Measurements from ENCODE around the gene HCLS1.

The HCLS1 gene

DNA sequence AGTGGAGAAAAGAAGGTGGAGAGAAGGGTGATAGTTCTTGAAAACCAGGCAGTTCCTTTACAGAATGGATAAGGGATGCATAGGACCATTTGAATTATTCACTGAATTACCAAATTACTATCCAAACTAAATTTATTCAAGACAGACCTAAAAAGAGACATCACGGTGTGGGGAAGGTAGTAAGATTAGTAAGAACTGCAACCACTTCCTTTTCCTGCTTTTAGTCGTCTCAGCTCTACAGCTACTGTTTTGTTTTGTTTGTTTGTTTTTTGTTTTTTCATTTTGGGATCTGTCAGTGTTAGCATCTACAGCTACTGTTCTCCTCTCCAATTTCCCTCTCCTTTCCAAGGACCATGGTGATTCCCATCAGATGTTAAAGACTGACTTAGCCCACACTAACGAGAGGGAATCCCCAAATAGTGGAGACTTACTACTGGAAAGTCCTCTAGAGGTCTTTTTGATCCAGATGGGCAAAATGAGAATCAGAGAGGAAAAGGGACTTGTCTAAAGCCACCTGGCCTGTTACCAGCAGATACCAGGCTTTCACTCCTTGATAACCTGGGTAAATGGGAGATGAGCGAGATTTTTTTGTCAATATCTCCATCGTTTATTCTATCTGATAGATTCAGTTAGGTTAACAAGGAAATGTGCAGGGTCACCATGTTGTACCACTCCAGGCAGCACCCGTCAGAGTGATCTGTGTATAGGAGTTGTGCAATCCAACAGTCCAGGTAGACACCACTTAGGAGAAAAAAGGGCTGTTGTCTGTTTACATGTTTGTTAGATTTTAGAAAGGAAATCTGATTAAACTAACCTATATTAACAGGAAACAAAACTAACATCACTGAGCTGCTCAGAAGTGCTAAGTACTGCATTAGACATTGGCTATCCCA is 6.0 kb downstream of the HCLS1 start:
- no peaks in the 10 kb centered on the region for H3K9me3 ChIP-seq (ENCODE audit: insufficient read depth, low read depth, low read length)
- no peaks in the 10 kb centered on the region for H3K27me3 ChIP-seq (ENCODE audit: insufficient read depth, low read length)
- H3K27ac ChIP-seq (ENCODE audit: low read depth, low read length): no peak overlapping the region
- no peaks in the 10 kb centered on the region for H3K4me1 ChIP-seq (ENCODE audit: insufficient read depth, low read length)
- H3K4me3 ChIP-seq (ENCODE audit: low read length): no peak overlapping the region
- 100% methylated on average over 4 of the region's 6 CpGs for WGBS
- H3K36me3 ChIP-seq (ENCODE audit: insufficient read depth, low read length): no peaks in the 10 kb centered on the region
- H3K9ac ChIP-seq (ENCODE audit: low read depth, low read length): no peak overlapping the region

DNA sequence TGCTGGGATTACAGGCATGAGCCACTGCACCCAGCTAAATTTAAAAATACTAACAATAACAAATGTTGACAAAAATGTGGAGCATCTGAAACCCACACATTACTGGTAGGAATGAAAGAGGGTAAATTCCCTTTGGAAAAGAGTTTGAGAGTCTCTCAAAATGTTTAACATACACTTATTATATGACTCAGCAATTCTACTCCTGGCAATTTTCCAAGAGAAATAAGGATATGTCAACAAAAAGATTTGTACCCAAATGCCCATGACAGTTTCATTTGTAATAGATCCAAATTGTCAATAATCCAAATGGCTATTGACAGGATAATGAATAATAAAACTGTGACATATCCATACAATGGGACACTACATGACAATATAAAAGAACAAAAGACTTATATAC is 9.0 kb downstream of the HCLS1 start:
- Histone ChIP-seq H3K27ac (ENCODE audit: low read depth, low read length) (no peak overlapping the region), H3K27me3 (ENCODE audit: insufficient read depth, low read length) (no peaks in the 10 kb centered on the region), H3K4me1 (ENCODE audit: insufficient read depth, low read length) (no peaks in the 10 kb centered on the region), H3K9me3 (ENCODE audit: insufficient read depth, low read depth, low read length) (no peaks in the 10 kb centered on the region), H3K9ac (ENCODE audit: low read depth, low read length) (no peak overlapping the region), H3K36me3 (ENCODE audit: insufficient read depth, low read length) (no peaks in the 10 kb centered on the region), H3K4me3 (ENCODE audit: low read length) (no peak overlapping the region)

DNA sequence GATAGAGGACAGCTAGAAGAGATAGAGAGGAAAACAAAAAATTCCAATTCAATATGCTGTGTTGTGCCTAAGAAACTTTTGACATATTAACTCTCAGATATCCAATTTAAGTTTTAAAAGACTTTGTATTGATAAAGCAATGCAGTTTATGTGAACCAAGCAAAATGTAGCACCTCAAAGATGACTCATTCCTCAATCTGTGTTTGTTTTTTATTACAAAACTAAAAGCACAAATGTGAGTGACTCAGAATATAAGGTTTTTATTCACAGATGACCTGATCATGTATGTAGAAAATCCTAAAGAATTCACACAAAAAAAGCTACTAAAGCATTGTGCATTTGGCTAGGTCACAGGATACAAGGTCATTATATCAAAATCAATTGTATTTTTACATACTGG is 11.1 kb downstream of the HCLS1 start:
- Histone ChIP-seq H3K27ac (ENCODE audit: low read depth, low read length) (no peak overlapping the region), H3K9me3 (ENCODE audit: insufficient read depth, low read depth, low read length) (no peaks in the 10 kb centered on the region), H3K36me3 (ENCODE audit: insufficient read depth, low read length) (no peaks in the 10 kb centered on the region), H3K27me3 (ENCODE audit: insufficient read depth, low read length) (no peaks in the 10 kb centered on the region), H3K4me3 (ENCODE audit: low read length) (no peak overlapping the region), H3K9ac (ENCODE audit: low read depth, low read length) (no peak overlapping the region), H3K4me1 (ENCODE audit: insufficient read depth, low read length) (no peaks in the 10 kb centered on the region)

DNA sequence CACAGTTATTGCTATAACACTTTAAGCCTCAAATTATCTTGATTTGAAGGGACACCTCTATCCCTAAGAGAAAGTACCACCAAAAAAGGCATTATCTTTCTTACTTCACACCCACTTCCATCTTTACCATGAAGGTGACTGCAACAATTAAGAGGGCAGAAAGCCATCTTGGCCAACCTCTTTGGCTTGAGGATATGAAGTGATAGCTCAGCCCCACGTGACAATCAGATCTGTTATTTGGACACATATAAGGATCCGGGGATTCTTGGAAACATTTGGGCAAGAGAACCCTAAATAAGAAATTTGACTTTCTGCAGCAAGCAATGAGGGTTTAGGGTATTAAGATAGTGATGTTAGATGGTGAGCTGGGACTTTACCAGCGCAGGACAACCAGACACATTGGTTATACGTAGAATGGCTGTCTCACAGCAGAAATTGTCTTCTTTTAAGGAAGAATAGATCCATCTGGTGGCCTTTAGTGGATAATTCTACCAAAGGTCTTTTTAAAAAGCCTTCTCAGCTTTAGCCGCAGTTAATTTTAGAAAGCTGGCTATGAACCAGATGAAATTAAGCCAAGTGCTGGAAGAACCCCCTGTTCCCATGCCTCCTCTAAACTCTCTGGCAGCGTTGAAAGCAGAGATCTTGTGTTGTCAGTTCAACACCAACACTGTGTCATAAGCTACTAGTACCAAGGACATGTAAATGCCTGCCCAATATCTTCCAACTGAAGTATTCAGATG is 12.3 kb downstream of the HCLS1 start:
- Histone ChIP-seq H3K4me3 (ENCODE audit: low read length) (no peak overlapping the region), H3K36me3 (ENCODE audit: insufficient read depth, low read length) (no peaks in the 10 kb centered on the region), H3K27me3 (ENCODE audit: insufficient read depth, low read length) (no peaks in the 10 kb centered on the region), H3K27ac (ENCODE audit: low read depth, low read length) (no peak overlapping the region), H3K9ac (ENCODE audit: low read depth, low read length) (no peak overlapping the region), H3K9me3 (ENCODE audit: insufficient read depth, low read depth, low read length) (no peaks in the 10 kb centered on the region), H3K4me1 (ENCODE audit: insufficient read depth, low read length) (peaks cover 7% of the 10 kb centered on the region; the same call in 1 of the 2 replicates)
- WGBS: 85% methylated on average over 6 of the region's 6 CpGs

DNA sequence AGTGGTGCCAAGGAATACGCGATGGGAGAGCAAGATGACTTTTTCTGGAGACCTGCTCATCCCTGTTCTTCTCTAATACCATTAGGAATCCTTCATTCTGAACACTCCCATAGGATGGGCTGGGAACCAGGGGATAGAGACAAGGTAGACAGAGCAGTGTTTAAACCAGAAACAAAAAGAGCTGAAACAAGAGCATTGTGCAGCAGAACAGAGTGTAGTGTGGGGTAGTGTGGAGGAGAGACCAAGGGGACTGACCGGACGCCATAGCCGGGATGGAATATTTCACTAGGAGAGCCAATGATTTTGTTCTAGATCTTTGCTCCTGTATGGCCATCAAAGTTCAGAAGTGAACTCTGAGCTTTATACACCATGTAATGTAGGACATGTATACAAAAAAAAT is 15.6 kb downstream of the HCLS1 start:
- Histone ChIP-seq H3K27me3 (ENCODE audit: insufficient read depth, low read length) (no peaks in the 10 kb centered on the region), H3K9ac (ENCODE audit: low read depth, low read length) (no peak overlapping the region), H3K36me3 (ENCODE audit: insufficient read depth, low read length) (no peaks in the 10 kb centered on the region), H3K4me3 (ENCODE audit: low read length) (no peak overlapping the region), H3K27ac (ENCODE audit: low read depth, low read length) (no peak overlapping the region), H3K4me1 (ENCODE audit: insufficient read depth, low read length) (peaks cover 9% of the 10 kb centered on the region; the same call in 1 of the 2 replicates), H3K9me3 (ENCODE audit: insufficient read depth, low read depth, low read length) (no peaks in the 10 kb centered on the region)
- WGBS: 95% methylated on average over 5 of the region's 5 CpGs

DNA sequence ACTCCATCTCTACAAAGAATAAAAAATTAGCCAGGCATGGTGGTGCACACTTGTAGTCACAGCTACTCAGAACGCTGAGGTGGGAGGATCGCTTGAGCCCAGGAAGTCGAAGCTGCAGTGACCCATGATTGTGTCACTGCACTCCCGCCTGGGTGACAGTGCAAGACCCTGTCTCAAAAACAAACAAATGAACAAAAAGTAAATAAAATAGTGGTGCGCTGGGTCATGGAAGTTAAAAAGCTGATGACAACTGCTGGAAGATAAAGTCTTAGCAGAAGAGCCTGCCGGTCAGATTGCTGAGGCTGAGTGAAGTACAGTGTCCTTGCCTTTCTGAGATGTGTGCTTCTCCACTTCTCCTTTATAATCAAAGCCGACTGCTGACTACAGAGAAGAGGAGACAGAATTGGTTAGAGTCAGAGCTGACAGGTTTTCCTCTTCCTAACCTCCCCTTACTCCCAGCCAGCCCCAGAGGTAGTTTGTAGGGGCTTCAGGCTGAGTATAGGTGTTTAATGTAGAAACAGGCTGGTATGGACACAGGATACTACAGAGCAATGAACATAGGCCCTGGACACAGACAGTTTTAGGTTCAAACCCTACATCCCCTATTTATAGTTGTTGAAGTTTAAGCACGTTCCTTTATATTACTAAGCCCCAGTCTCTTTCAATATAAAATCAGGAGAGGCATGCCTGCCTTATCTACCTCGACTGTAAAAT is 17.9 kb downstream of the HCLS1 start:
- H3K27me3 ChIP-seq (ENCODE audit: insufficient read depth, low read length): no peaks in the 10 kb centered on the region
- peaks cover 9% of the 10 kb centered on the region; the same call in 1 of the 2 replicates for H3K4me1 ChIP-seq (ENCODE audit: insufficient read depth, low read length)
- H3K27ac ChIP-seq (ENCODE audit: low read depth, low read length): no peak overlapping the region
- H3K9ac ChIP-seq (ENCODE audit: low read depth, low read length): no peak overlapping the region
- no peaks in the 10 kb centered on the region for H3K36me3 ChIP-seq (ENCODE audit: insufficient read depth, low read length)
- WGBS: 95% methylated on average over 8 of the region's 9 CpGs
- no peak overlapping the region for H3K4me3 ChIP-seq (ENCODE audit: low read length)
- no peaks in the 10 kb centered on the region for H3K9me3 ChIP-seq (ENCODE audit: insufficient read depth, low read depth, low read length)

DNA sequence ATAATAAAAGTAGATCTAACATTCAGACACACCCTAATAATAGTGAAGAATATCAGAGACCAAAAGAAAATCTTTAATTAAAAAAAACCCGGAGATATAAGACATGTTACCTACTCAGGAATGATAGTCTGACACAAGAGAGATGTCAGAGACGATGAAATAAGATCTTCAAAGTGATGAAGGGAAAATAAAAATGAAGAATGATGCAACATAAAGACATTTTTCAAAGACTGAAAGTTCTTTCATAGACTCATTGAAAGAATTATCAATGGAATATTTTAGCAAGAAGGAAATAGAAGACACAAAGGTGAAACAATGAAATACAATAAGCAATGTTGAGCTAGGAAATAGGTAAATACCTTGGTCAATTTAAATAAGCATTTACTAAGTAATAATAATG is 19.6 kb downstream of the HCLS1 start:
- H3K4me1 ChIP-seq (ENCODE audit: insufficient read depth, low read length): peaks cover 9% of the 10 kb centered on the region; the same call in 1 of the 2 replicates
- no peaks in the 10 kb centered on the region for H3K27me3 ChIP-seq (ENCODE audit: insufficient read depth, low read length)
- H3K9me3 ChIP-seq (ENCODE audit: insufficient read depth, low read depth, low read length): no peaks in the 10 kb centered on the region
- H3K4me3 ChIP-seq (ENCODE audit: low read length): no peak overlapping the region
- H3K9ac ChIP-seq (ENCODE audit: low read depth, low read length): no peak overlapping the region
- H3K27ac ChIP-seq (ENCODE audit: low read depth, low read length): no peak overlapping the region
- WGBS: 100% methylated on average over 2 of the region's 2 CpGs
- no peaks in the 10 kb centered on the region for H3K36me3 ChIP-seq (ENCODE audit: insufficient read depth, low read length)

DNA sequence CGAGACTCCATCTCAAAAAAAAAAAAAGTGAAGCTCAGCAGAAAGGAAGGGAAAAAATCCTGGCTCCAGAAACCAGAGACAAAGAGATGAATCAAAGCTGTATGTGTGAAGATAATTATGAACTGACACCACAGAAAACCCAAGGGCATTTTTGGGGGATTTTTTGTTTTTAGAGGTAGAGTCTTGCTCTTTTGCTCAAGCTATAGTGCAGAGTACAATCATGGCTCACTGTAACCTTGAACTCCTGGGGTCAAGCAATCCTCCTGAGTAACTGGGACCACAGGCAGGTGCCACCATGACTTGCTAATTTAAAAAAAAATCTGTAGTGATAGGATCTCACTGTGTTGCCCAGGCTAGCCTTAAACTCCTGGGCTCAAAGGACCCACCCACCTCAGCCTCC is 22.8 kb downstream of the HCLS1 start:
- Histone ChIP-seq H3K4me1 (ENCODE audit: insufficient read depth, low read length) (no peaks in the 10 kb centered on the region; the same call in 1 of the 2 replicates), H3K27ac (ENCODE audit: low read depth, low read length) (no peak overlapping the region), H3K4me3 (ENCODE audit: low read length) (no peak overlapping the region), H3K9ac (ENCODE audit: low read depth, low read length) (no peak overlapping the region), H3K9me3 (ENCODE audit: insufficient read depth, low read depth, low read length) (no peaks in the 10 kb centered on the region), H3K27me3 (ENCODE audit: insufficient read depth, low read length) (no peaks in the 10 kb centered on the region; the same call in 1 of the 2 replicates), H3K36me3 (ENCODE audit: insufficient read depth, low read length) (no peaks in the 10 kb centered on the region)
- 92% methylated on average over 1 of the region's 1 CpG for WGBS

DNA sequence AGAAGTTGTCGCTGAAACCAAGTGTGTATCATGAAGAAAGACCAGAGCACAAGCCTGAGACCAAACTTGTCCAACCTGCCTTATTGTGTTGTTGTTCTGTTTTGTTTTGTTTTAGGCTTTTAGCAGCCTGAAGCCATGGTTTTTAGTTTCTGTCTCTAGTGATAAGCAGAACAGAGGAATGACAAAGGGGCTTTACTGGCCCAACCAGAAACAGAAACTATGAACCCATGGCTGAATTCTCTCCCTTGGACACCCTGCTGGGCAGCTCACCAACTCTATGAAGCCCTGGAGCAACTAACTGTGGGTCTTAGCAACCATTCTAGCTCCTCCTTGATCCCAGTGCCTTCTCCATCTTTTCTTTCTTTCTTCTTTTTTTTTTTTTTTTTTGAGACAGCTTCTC is 30.3 kb downstream of the HCLS1 start:
- Histone ChIP-seq H3K36me3 (ENCODE audit: insufficient read depth, low read length) (no peaks in the 10 kb centered on the region), H3K9ac (ENCODE audit: low read depth, low read length) (no peak overlapping the region), H3K4me1 (ENCODE audit: insufficient read depth, low read length) (no peaks in the 10 kb centered on the region), H3K4me3 (ENCODE audit: low read length) (no peak overlapping the region), H3K27me3 (ENCODE audit: insufficient read depth, low read length) (no peaks in the 10 kb centered on the region), H3K9me3 (ENCODE audit: insufficient read depth, low read depth, low read length) (no peaks in the 10 kb centered on the region), H3K27ac (ENCODE audit: low read depth, low read length) (no peak overlapping the region)
- WGBS: 100% methylated on average over 1 of the region's 1 CpG

DNA sequence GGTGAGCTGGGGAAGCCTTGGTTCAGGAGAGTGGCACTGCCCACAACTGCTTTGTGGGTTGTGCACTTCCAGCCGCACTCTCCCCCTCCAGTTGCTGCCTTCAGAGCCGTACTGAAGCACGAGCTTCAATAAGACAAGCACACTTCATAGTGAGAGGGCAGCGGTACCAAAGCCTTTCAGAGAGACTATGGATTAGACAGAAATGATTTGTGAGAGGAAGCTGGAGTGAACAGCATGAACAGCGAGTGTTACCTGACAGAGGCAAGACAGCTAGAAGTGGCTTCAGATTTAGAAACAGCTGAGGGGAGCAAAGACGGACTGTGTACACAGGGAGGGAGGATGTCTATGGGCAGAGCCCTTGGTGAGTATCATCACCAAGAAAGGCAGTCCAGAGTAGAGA is 31.1 kb downstream of the HCLS1 start:
- Histone ChIP-seq H3K27me3 (ENCODE audit: insufficient read depth, low read length) (no peaks in the 10 kb centered on the region), H3K27ac (ENCODE audit: low read depth, low read length) (no peak overlapping the region), H3K4me1 (ENCODE audit: insufficient read depth, low read length) (no peaks in the 10 kb centered on the region; the same call in 1 of the 2 replicates), H3K9me3 (ENCODE audit: insufficient read depth, low read depth, low read length) (no peaks in the 10 kb centered on the region), H3K36me3 (ENCODE audit: insufficient read depth, low read length) (no peaks in the 10 kb centered on the region), H3K9ac (ENCODE audit: low read depth, low read length) (no peak overlapping the region), H3K4me3 (ENCODE audit: low read length) (no peak overlapping the region)
- WGBS: 96% methylated on average over 6 of the region's 6 CpGs

DNA sequence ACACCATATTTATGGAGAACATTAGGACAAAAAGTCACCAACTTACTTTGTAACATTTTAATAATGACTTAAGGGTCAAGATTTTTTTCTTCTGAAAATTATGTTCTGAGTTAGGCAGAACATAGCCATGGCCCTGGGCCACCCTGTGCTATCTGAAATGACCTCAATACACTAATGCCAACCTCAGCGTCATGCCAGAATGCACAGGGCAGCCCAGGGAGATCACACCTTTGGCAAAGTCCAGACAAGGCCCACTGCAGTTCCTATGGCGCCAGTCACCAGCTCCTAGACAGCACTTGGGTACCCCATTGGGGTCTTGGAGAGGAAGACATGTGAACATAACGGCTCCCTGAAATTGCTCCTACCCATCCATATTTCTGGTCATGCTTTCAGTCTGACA is 33.1 kb downstream of the HCLS1 start:
- Histone ChIP-seq H3K27me3 (ENCODE audit: insufficient read depth, low read length) (no peaks in the 10 kb centered on the region), H3K9me3 (ENCODE audit: insufficient read depth, low read depth, low read length) (no peaks in the 10 kb centered on the region), H3K27ac (ENCODE audit: low read depth, low read length) (no peak overlapping the region), H3K36me3 (ENCODE audit: insufficient read depth, low read length) (no peaks in the 10 kb centered on the region), H3K4me1 (ENCODE audit: insufficient read depth, low read length) (no peaks in the 10 kb centered on the region; the same call in 1 of the 2 replicates), H3K9ac (ENCODE audit: low read depth, low read length) (no peak overlapping the region), H3K4me3 (ENCODE audit: low read length) (no peak overlapping the region)
- 67% methylated on average over 3 of the region's 3 CpGs for WGBS

Data from HUES64 (cell line).